ENCODE results near the gene FXN.
"Not testable (repeated sequence)": the region's sequence is repeated elsewhere in the genome, so short reads cannot be mapped to it uniquely, and the experiment has no call there.

The FXN gene

GRCh38 chr9:69071059-69071458, 35.5 kb downstream of the FXN start:
- DNase-seq, result no peak

- DNase-seq, result no peak
These were observed 37.6 kb downstream of the FXN start for GRCh38 chr9:69073103-69073502.

- no peak for DNase-seq
These were observed 39.2 kb downstream of the FXN start for GRCh38 chr9:69074801-69075200.

GRCh38 chr9:69076550-69076949, 41.0 kb downstream of the FXN start:
- no peak for DNase-seq

GRCh38 chr9:69078069-69078468, 42.5 kb downstream of the FXN start:
- no peak for DNase-seq

GRCh38 chr9:69078581-69078980, 43.0 kb downstream of the FXN start:
- no peak for DNase-seq

- no peak for DNase-seq
These were observed 43.6 kb downstream of the FXN start for GRCh38 chr9:69079186-69079585.

GRCh38 chr9:69081261-69081660, 45.7 kb downstream of the FXN start:
- no peak for DNase-seq

GRCh38 chr9:69083321-69083720, 47.8 kb downstream of the FXN start:
- DNase-seq, result no peak

- DNase-seq, result peak; percentile 10
These were observed 50.2 kb downstream of the FXN start for GRCh38 chr9:69085569-69086283.

- no peak for DNase-seq
These were observed 50.8 kb downstream of the FXN start for GRCh38 chr9:69086312-69086711.

GRCh38 chr9:69086769-69087168, 51.2 kb downstream of the FXN start:
- DNase-seq, result no peak

- no peak for DNase-seq
These were observed 53.5 kb downstream of the FXN start for GRCh38 chr9:69089082-69089481.

GRCh38 chr9:69089491-69089890, 53.9 kb downstream of the FXN start:
- DNase-seq, result no peak

GRCh38 chr9:69090140-69090750, 54.7 kb downstream of the FXN start:
- no peak for DNase-seq

GRCh38 chr9:69090946-69091345, 55.4 kb downstream of the FXN start:
- no peak for DNase-seq

- no peak for DNase-seq
These were observed 58.0 kb downstream of the FXN start for GRCh38 chr9:69093471-69094103.

GRCh38 chr9:69094361-69095135, 59.0 kb downstream of the FXN start:
- not testable (repeated sequence) for DNase-seq

- DNase-seq, result peak; percentile 37
These were observed 61.5 kb downstream of the FXN start for GRCh38 chr9:69097064-69097463.

GRCh38 chr9:69097923-69098593, 62.5 kb downstream of the FXN start:
- DNase-seq, result no peak

- not testable (repeated sequence) for DNase-seq
These were observed 67.9 kb downstream of the FXN start for GRCh38 chr9:69103348-69103996.

GRCh38 chr9:69104830-69105527, 69.4 kb downstream of the FXN start:
- DNase-seq, result no peak

All from amniotic stem cell (primary cell).